Measurements from ENCODE around the gene APBB2. TPM values are rescaled to one million over a fixed set of nuclear protein-coding genes. Genes with fewer than 3 reads are reported as not detected.
A peak's percentile ranks its signal among the peaks of the same experiment; 100 is the strongest.

The APBB2 gene
- total and polyA plus RNA-seq, 8 donors = 42.5 to 94.8 (median 53.8) TPM

DNA sequence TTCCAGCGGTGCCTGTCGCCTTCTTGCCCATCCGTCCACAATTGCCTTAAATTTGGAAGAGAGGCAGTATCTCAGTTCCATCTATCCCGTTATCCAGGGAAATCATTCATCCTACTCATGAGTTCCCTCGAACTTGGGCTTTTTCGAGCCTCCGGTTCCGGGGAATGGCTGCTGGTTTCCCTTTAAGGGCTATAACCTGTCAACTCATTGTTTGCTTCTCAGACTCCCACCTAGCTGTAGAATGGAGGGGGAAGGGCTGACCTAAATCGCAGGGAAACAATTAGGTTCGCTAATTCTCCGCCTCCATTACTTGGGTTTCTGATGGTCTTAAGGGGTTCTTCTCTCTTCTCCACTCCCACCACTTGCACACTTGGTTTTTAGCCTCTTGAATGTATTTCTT, 43.6 kb upstream of the APBB2 start:
- TF ChIP-seq, protein P1, sequence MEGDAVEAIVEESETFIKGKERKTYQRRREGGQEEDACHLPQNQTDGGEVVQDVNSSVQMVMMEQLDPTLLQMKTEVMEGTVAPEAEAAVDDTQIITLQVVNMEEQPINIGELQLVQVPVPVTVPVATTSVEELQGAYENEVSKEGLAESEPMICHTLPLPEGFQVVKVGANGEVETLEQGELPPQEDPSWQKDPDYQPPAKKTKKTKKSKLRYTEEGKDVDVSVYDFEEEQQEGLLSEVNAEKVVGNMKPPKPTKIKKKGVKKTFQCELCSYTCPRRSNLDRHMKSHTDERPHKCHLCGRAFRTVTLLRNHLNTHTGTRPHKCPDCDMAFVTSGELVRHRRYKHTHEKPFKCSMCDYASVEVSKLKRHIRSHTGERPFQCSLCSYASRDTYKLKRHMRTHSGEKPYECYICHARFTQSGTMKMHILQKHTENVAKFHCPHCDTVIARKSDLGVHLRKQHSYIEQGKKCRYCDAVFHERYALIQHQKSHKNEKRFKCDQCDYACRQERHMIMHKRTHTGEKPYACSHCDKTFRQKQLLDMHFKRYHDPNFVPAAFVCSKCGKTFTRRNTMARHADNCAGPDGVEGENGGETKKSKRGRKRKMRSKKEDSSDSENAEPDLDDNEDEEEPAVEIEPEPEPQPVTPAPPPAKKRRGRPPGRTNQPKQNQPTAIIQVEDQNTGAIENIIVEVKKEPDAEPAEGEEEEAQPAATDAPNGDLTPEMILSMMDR (IDR thresholded peaks at IDR 0.05) = no peak
- H3K27ac ChIP-seq = no peak overlapping the region
- intact Hi-C loops (cut with DNase I) = no loop called here
- peak overlapping the region in 1 of 2 donors; percentile 48 for H3K4me3 ChIP-seq
- H3K9me3 ChIP-seq = no peaks in the 10 kb centered on the region
- H3K27me3 ChIP-seq = peaks cover 23 to 54% of the 10 kb centered on the region in 2 donors
- H3K36me3 ChIP-seq = no peaks in the 10 kb centered on the region
- ATAC-seq = no peak
- DNase-seq = no peak
- peaks cover 12 to 16% of the 10 kb centered on the region in 2 donors for H3K4me1 ChIP-seq

DNA sequence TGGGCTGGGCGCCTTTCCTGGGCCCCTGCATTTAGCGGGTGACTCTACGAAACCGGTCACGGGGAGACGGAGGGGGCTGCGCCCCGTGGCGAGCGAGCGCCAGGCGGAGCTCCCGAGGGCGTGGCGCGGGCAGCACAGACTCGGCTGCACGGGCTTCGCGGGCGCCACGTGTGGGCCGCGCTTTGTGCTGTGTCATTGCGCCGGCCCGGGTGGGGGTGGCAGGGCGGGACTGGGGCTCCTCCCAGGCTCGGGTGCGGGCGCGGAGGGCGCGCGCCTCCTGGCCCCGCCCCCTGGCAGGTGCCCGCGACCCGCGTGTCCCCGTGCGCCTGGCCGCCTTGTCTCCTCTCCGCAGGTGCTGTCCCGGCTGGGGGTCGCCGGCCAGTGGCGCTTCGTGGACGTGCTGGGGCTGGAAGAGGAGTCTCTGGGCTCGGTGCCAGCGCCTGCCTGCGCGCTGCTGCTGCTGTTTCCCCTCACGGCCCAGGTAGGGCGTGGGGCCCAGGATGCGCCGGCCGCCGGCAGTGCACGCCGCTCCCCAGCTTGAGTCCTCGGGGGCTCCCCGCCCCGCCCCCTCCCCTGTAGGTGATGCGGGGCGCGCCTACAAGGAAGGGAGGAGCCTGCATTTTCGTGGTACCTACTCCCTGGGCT, 43.0 kb upstream of the APBB2 start:
- no peaks in the 10 kb centered on the region for H3K36me3 ChIP-seq
- TF ChIP-seq, protein P1 (IDR thresholded peaks at IDR 0.05) = no peak
- no peaks in the 10 kb centered on the region for H3K9me3 ChIP-seq
- peak overlapping the region; percentile 38 to 48 for H3K4me3 ChIP-seq
- H3K27ac ChIP-seq = no peak overlapping the region
- DNase-seq = peak; percentile 10 to 82 (median 42)
- ATAC-seq = peak; percentile 90
- peaks cover 23 to 54% of the 10 kb centered on the region in 2 donors for H3K27me3 ChIP-seq
- intact Hi-C loops (cut with DNase I) = no loop called here
- peaks cover 12 to 16% of the 10 kb centered on the region in 2 donors for H3K4me1 ChIP-seq

GRCh38 chr4:41256740-41257256, 42.5 kb upstream of the APBB2 start, which contains the start of gene UCHL1:
TSS of gene UCHL1 (plus strand) at chr4:41256928. CDS start at chr4:41256977, 49 bp downstream.
- TF ChIP-seq, protein P1 (IDR thresholded peaks at IDR 0.05) = no peak
- intact Hi-C loops (cut with DNase I) = no loop called here
- Histone ChIP-seq H3K36me3 (no peaks in the 10 kb centered on the region), H3K27me3 (peaks cover 23 to 54% of the 10 kb centered on the region in 2 donors), H3K4me3 (peak within 1 kb of the TSS; percentile 38 to 48), H3K27ac (no peak within 1 kb of the TSS), H3K9me3 (no peaks in the 10 kb centered on the region), H3K4me1 (peaks cover 12 to 16% of the 10 kb centered on the region in 2 donors)
- peak; percentile 59 for ATAC-seq
- DNase-seq = peak; percentile 23 to 71 (median 42)

GRCh38 chr4:41256131-41256739, 41.9 kb upstream of the APBB2 start:
- Histone ChIP-seq H3K4me1 (peaks cover 12 to 16% of the 10 kb centered on the region in 2 donors), H3K27ac (no peak overlapping the region), H3K27me3 (peaks cover 23 to 54% of the 10 kb centered on the region in 2 donors), H3K36me3 (no peaks in the 10 kb centered on the region), H3K9me3 (no peaks in the 10 kb centered on the region), H3K4me3 (peak overlapping the region; percentile 38 to 48)
- intact Hi-C loops (cut with DNase I) = no loop called here
- ATAC-seq (no peak), DNase-seq (peak in 1 of 4 donors; percentile 4)
- TF ChIP-seq, protein P1 (IDR thresholded peaks at IDR 0.05) = no peak

DNA sequence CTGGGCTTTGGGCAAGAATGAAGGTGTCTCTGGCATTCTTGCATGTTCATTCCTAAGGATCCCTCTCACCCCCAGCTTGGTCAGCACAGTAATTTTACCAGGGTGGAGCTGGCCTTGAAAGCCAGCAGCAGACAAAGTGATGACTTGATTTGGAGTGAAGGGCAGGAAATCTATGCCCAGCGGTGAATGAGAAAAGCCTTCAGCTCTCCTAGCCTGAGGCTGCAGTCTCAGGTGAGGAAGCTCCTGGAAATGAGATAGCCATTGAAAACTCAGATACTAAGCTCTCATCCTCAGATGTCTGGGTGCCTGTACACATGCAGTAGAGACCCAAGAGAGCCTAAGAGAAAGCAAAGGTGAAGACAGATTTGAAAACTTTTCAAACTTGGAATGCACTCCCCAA, 31.6 kb upstream of the APBB2 start:
- TF ChIP-seq, protein P1 (IDR thresholded peaks at IDR 0.05) = no peak
- Histone ChIP-seq H3K27me3 (peaks cover 0 to 13% of the 10 kb centered on the region in 2 donors), H3K4me3 (no peak overlapping the region), H3K4me1 (no peaks in the 10 kb centered on the region), H3K9me3 (no peaks in the 10 kb centered on the region), H3K36me3 (no peaks in the 10 kb centered on the region), H3K27ac (no peak overlapping the region)
- intact Hi-C loops (cut with DNase I) = no loop called here
- no peak for ATAC-seq
- no peak for DNase-seq
